SK-N-SH (cell line): ENCODE measurements around the gene ERGIC2. TPM values are rescaled to one million over a fixed set of nuclear protein-coding genes. Genes with fewer than 3 reads are reported as not detected.

Source experiments
- CTCF ChIA-PET: fragments of 300-600, 350-600 bp; formaldehyde crosslinking; extraction: SDS; loops from one replicate; lab custom pipeline; 2021; lab: Yijun Ruan, JAX
- POLR2A ChIA-PET: fragments of 350-600 bp; sonication (Branson Sonifier 250); formaldehyde crosslinking; extraction: SDS; loops from one replicate; lab custom pipeline; 2020; ENCODE audit warnings: antibody characterized with exemption, inconsistent platforms; lab: Yijun Ruan, JAX
- DNase-seq: peaks from one replicate; pipeline ENCODE4 v3.0.0; 2012
- H2AFZ ChIP-seq: fragments of 200-600 bp; sonication (generic); 2 replicates; pipeline ENCODE4 v1.8.1; 2016; ENCODE audit warnings: antibody characterized with exemption, mild to moderate bottlenecking, low read depth
- H3F3A ChIP-seq: fragments of 200-600 bp; sonication (generic); replicated peaks from 2 replicates; pipeline ENCODE3; 2016; ENCODE audit warnings: antibody characterized with exemption, mild to moderate bottlenecking; ENCODE audit not compliant: insufficient read depth
- H3K27ac ChIP-seq, 2 experiments: fragments of 200-500 bp in 1 of 2; fragments of 200-600 bp in 1 of 2; sonication (Bioruptor generic) in 1 of 2; sonication (generic), shearing (Covaris generic) in 1 of 2; 2 replicates each; pipeline versions ENCODE4 v1.5.1 to v1.6.1; 2014 to 2016; ENCODE audit warnings: low read depth in 2 of 2, inconsistent platforms in 1 of 2, low read length in 1 of 2, mild to moderate bottlenecking in 1 of 2, mixed read lengths in 1 of 2
- H3K27me3 ChIP-seq: fragments of 200-600 bp; sonication (generic), shearing (Covaris generic); 2 replicates; pipeline ENCODE4 v1.6.1; 2016; ENCODE audit warnings: mixed run types; ENCODE audit not compliant: insufficient read depth
- H3K36me3 ChIP-seq, 2 experiments: fragments of 200-500 bp in 1 of 2; fragments of 200-600 bp in 1 of 2; sonication (Bioruptor generic) in 1 of 2; sonication (generic) in 1 of 2; replicated peaks in 1 of 2; 2 replicates each; pipeline versions ENCODE3 to v1.5.1; 2014 to 2016; ENCODE audit warnings: low read length in 1 of 2, mild to moderate bottlenecking in 1 of 2; ENCODE audit not compliant: insufficient read depth in 2 of 2, control insufficient read depth in 1 of 2
- H3K4me1 ChIP-seq, 2 experiments: fragments of 200-500 bp in 1 of 2; fragments of 200-600 bp in 1 of 2; sonication (Bioruptor generic) in 1 of 2; sonication (generic), shearing (Covaris generic) in 1 of 2; 2 replicates each; pipeline versions ENCODE4 v1.5.1 to v1.6.1; 2014 to 2016; ENCODE audit warnings: low read depth in 1 of 2, low read length in 1 of 2, mixed run types in 1 of 2; ENCODE audit not compliant: insufficient read depth in 2 of 2, control insufficient read depth in 1 of 2
- H3K4me2 ChIP-seq: fragments of 200-600 bp; sonication (generic), shearing (Covaris generic); 2 replicates; pipeline ENCODE4 v1.6.1; 2017; ENCODE audit warnings: mixed run types
- H3K4me3 ChIP-seq, 2 experiments: fragments of 200-500 bp in 1 of 2; fragments of 200-600 bp in 1 of 2; sonication (Bioruptor generic) in 1 of 2; sonication (generic), shearing (Covaris generic) in 1 of 2; 2 replicates each; pipeline versions ENCODE4 v1.5.1 to v1.8.1; 2014 to 2016; ENCODE audit warnings: low read depth in 2 of 2, inconsistent platforms in 1 of 2, low read length in 1 of 2, mild to moderate bottlenecking in 1 of 2, mixed read lengths in 1 of 2, moderate library complexity in 1 of 2
- H3K79me2 ChIP-seq: fragments of 200-600 bp; sonication (generic); 2 replicates; pipeline ENCODE4 v1.8.1; 2017; ENCODE audit warnings: mild to moderate bottlenecking; ENCODE audit not compliant: insufficient read depth
- H3K9ac ChIP-seq: fragments of 200-600 bp; sonication (generic); 2 replicates; pipeline ENCODE4 v1.6.1; 2017; ENCODE audit warnings: mixed run types
- H3K9me2 ChIP-seq: fragments of 200-600 bp; sonication (generic); 2 replicates; pipeline ENCODE4 v1.6.1; 2017; ENCODE audit warnings: mixed run types
- H3K9me3 ChIP-seq: fragments of 200-600 bp; sonication (generic); 2 replicates; pipeline ENCODE4 v1.6.1; 2017; ENCODE audit warnings: mixed run types, mild to moderate bottlenecking, moderate library complexity
- H4K20me1 ChIP-seq: fragments of 200-600 bp; sonication (generic); 2 replicates; pipeline ENCODE4 v1.6.1; 2017; ENCODE audit warnings: mild to moderate bottlenecking, mixed run types; ENCODE audit not compliant: insufficient read depth
- FOXJ3 ChIP-seq: sonication (generic); formaldehyde crosslinking; IDR thresholded peaks from 2 replicates; pipeline ENCODE4 v1.5.1; 2020; ENCODE audit warnings: mild to moderate bottlenecking, missing genetic modification reagents
- TCF12 ChIP-seq: IDR thresholded peaks from 2 replicates; pipeline ENCODE4 v1.4.0; 2012
- ZBTB33 ChIP-seq: IDR thresholded peaks from 2 replicates; pipeline ENCODE4 v1.4.0; 2012; ENCODE audit warnings: low read depth, borderline replicate concordance
- WGBS: methylation state at CpG from one replicate; pipeline ENCODE4 v1.1.6; 2017; ENCODE audit warnings: low lambda C conversion rate; 5-methylcytosine and 5-hydroxymethylcytosine counted together
- polyA plus RNA-seq, 3 experiments: library from polyadenylated mRNA; depleted of rRNA; stranded (reverse); fragments of >200 nt; gene quantifications; 2 replicates each; pipeline ENCODE4 v1.2.3, GENCODE V29; 2012

ERGIC2 gene
- polyA plus RNA-seq, 1 of the 3 experiments (the other 2 are of a cell fraction) = 22.1 TPM

GRCh38 chr12:29287622-29288021, 93.3 kb downstream of the ERGIC2 start:
- 28% methylated on average over 1 of the region's 1 CpG for WGBS
- POLR2A ChIA-PET = no interaction called here
- TF ChIP-seq ZBTB33 = no peak
- TF ChIP-seq FOXJ3 (CRISPR knock-in tag) = no peak
- TF ChIP-seq TCF12 = 0 out of 2 replicates have a peak, but pooled peaks have one; percentile 6
- TF ChIP-seq, all 33 proteins: peak for 1
- Histone ChIP-seq H3K9ac (no peak overlapping the region), H3K9me3 (no peaks in the 10 kb centered on the region), H3K79me2 (no peaks in the 10 kb centered on the region), H3F3A (peaks cover 23% of the 10 kb centered on the region), H4K20me1 (no peaks in the 10 kb centered on the region), H3K36me3 (peaks cover 0 to 3% of the 10 kb centered on the region in 2 experiments), H3K27me3 (no peaks in the 10 kb centered on the region), H3K9me2 (no peaks in the 10 kb centered on the region), H3K4me2 (no peak overlapping the region), H3K4me1 (peaks cover 3 to 15% of the 10 kb centered on the region in 2 experiments; a peak in 2 of 4 replicates), H2AFZ (peak overlapping the region; percentile 60; the same call in 1 of the 2 replicates), H3K4me3 (no peak overlapping the region), H3K27ac (no peak overlapping the region)
- CTCF ChIA-PET = interaction anchor here (0.7 kb wide), 1 partner anchor 45 kb away, joined by 3 read pairs; no protein-coding TSS in a partner anchor
- no peak for DNase-seq

Other genes starting within 250 kb of the ERGIC2 start
- gene FAR2, start 231.9 kb downstream of the ERGIC2 start, polyA plus RNA-seq (2012; rRNA removed) = 7.4 and 7.9 TPM in 2 replicates
- gene OVCH1, start 116.5 kb upstream of the ERGIC2 start, polyA plus RNA-seq (2012; rRNA removed) = not detected in 2 replicates